H1 (cell line): Measurements from ENCODE around the gene TGIF1. TPM values are rescaled to one million over a fixed set of nuclear protein-coding genes. Genes with fewer than 3 reads are reported as not detected.
A peak's percentile ranks its signal among the peaks of the same experiment; 100 is the strongest.

Source experiments
- CTCF ChIA-PET: fragments of 300-600 bp; sonication (Branson Sonifier 250); formaldehyde crosslinking; loops from one replicate; lab custom pipeline; 2021; ENCODE audit not compliant: partially characterized antibody; lab: Charles Lee
- POLR2A ChIA-PET: fragments of 300-600 bp; sonication (Branson Sonifier 250); formaldehyde crosslinking; loops from one replicate; lab custom pipeline; 2021; ENCODE audit warnings: inconsistent platforms; ENCODE audit not compliant: partially characterized antibody; lab: Charles Lee
- DNase-seq, 2 experiments: peaks; one replicate each; pipeline versions ENCODE4 v3.0.0 to v3.0.0-alpha.2; 2010 to 2022; ENCODE audit warnings: low spot score in 2 of 2, low read depth in 1 of 2, mixed read lengths in 1 of 2
- FAIRE-seq: peaks from 2 replicates; lab custom pipeline; 2011; peaks lifted over from hg19 to GRCh38; lab: Jason Lieb, UNC
- H2AFZ ChIP-seq: 2 replicates; pipeline ENCODE4 v1.8.1; 2012; ENCODE audit warnings: low read length, inconsistent platforms
- H2AK5ac ChIP-seq: 2 replicates; pipeline ENCODE4 v1.6.1; 2013; ENCODE audit warnings: low read depth, low read length
- H2BK120ac ChIP-seq: replicated peaks from 2 replicates; pipeline ENCODE3; 2013; ENCODE audit warnings: low read depth, low read length, inconsistent platforms
- H2BK12ac ChIP-seq: 2 replicates; pipeline ENCODE4 v1.6.1; 2013; ENCODE audit warnings: low read depth, low read length
- H2BK15ac ChIP-seq: 2 replicates; pipeline ENCODE4 v1.6.1; 2013; ENCODE audit warnings: low read length
- H2BK20ac ChIP-seq: 2 replicates; pipeline ENCODE4 v1.6.1; 2013; ENCODE audit warnings: low read length
- H2BK5ac ChIP-seq: 2 replicates; pipeline ENCODE4 v1.6.1; 2013; ENCODE audit warnings: low read depth, low read length
- H3K14ac ChIP-seq: 2 replicates; pipeline ENCODE4 v1.6.1; 2013; ENCODE audit warnings: inconsistent platforms; ENCODE audit not compliant: insufficient read length
- H3K18ac ChIP-seq: 2 replicates; pipeline ENCODE4 v1.6.1; 2013; ENCODE audit warnings: low read length; ENCODE audit errors: extremely low read depth
- H3K23ac ChIP-seq: 2 replicates; pipeline ENCODE4 v1.6.1; 2013; ENCODE audit warnings: inconsistent platforms; ENCODE audit not compliant: insufficient read length
- H3K23me2 ChIP-seq: 2 replicates; pipeline ENCODE4 v1.6.1; 2013; ENCODE audit warnings: low read depth, low read length
- H3K27ac ChIP-seq: 2 replicates; pipeline ENCODE4 v1.6.1; 2011; ENCODE audit warnings: low read depth, low read length, inconsistent platforms
- H3K27me3 ChIP-seq, 4 experiments: replicated peaks in 1 of 4; 1 replicate in 1 of 4; 2 replicates in 3 of 4; pipeline versions ENCODE4 v1.6.1 to v1.8.1; 2011 to 2013; ENCODE audit warnings: low read length in 3 of 4, mild to moderate bottlenecking in 3 of 4, inconsistent platforms in 2 of 4, mixed read lengths in 2 of 4, moderate library complexity in 1 of 4; ENCODE audit not compliant: control insufficient read depth in 3 of 4, insufficient read depth in 3 of 4; ENCODE audit errors: extremely low read depth in 1 of 4
- H3K36me3 ChIP-seq, 4 experiments: 2 replicates each; pipeline versions ENCODE4 v1.6.1 to v1.8.1; 2011 to 2013; ENCODE audit warnings: mild to moderate bottlenecking in 4 of 4, low read length in 3 of 4, moderate library complexity in 2 of 4, control low read depth in 1 of 4, inconsistent platforms in 1 of 4; ENCODE audit not compliant: insufficient read depth in 4 of 4, control insufficient read depth in 2 of 4
- H3K4ac ChIP-seq: replicated peaks from 2 replicates; pipeline ENCODE3; 2013; ENCODE audit warnings: low read length, low read depth, mixed read lengths, inconsistent platforms; ENCODE audit not compliant: insufficient read length
- H3K4me1 ChIP-seq, 4 experiments: replicated peaks in 1 of 4; 1 replicate in 1 of 4; 2 replicates in 3 of 4; pipeline versions ENCODE4 v1.6.1 to v1.8.1; 2011 to 2013; ENCODE audit warnings: low read length in 3 of 4, inconsistent platforms in 2 of 4, mixed read lengths in 1 of 4; ENCODE audit not compliant: insufficient read depth in 4 of 4, control insufficient read depth in 3 of 4
- H3K4me2 ChIP-seq, 2 experiments: 2 replicates each; pipeline versions ENCODE4 v1.6.1 to v1.8.1; 2011 to 2013; ENCODE audit warnings: low read depth in 2 of 2, low read length in 2 of 2, control low read depth in 1 of 2, inconsistent platforms in 1 of 2, mild to moderate bottlenecking in 1 of 2; ENCODE audit not compliant: insufficient read depth in 1 of 2
- H3K4me3 ChIP-seq, 4 experiments: fragments of 200-600, 300-600 bp in 1 of 4; sonication (generic), shearing (Covaris generic), sonication (Bioruptor Twin) in 1 of 4; 2 replicates each; pipeline versions ENCODE4 v1.5.1 to v1.8.1; 2011 to 2016; ENCODE audit warnings: low read length in 4 of 4, low read depth in 3 of 4, control low read depth in 2 of 4, inconsistent platforms in 2 of 4, mild to moderate bottlenecking in 2 of 4, mixed read lengths in 1 of 4, moderate library complexity in 1 of 4; ENCODE audit not compliant: insufficient read depth in 2 of 4; ENCODE audit errors: extremely low read depth in 1 of 4
- H3K56ac ChIP-seq: replicated peaks from 2 replicates; pipeline ENCODE3; 2013; ENCODE audit warnings: low read depth, mild to moderate bottlenecking, mixed read lengths, low read length, inconsistent platforms; ENCODE audit not compliant: insufficient read length
- H3K79me1 ChIP-seq: 2 replicates; pipeline ENCODE4 v1.6.1; 2013; ENCODE audit warnings: low read depth, low read length, control low read depth
- H3K79me2 ChIP-seq, 2 experiments: 2 replicates each; pipeline versions ENCODE4 v1.6.1 to v1.8.1; 2012 to 2013; ENCODE audit warnings: low read length in 2 of 2, mild to moderate bottlenecking in 2 of 2, inconsistent platforms in 1 of 2; ENCODE audit not compliant: insufficient read depth in 2 of 2, control insufficient read depth in 1 of 2
- H3K9ac ChIP-seq, 4 experiments: replicated peaks in 1 of 4; 1 replicate in 1 of 4; 2 replicates in 3 of 4; pipeline versions ENCODE4 v1.6.1 to v1.8.1; 2011 to 2013; ENCODE audit warnings: low read depth in 3 of 4, low read length in 3 of 4, control low read depth in 2 of 4, mild to moderate bottlenecking in 2 of 4, moderate library complexity in 2 of 4, inconsistent platforms in 1 of 4; ENCODE audit errors: extremely low read depth in 1 of 4
- H3K9me3 ChIP-seq, 2 experiments: 2 replicates each; pipeline versions ENCODE4 v1.6.1 to v1.8.1; 2012 to 2013; ENCODE audit warnings: mild to moderate bottlenecking in 2 of 2, moderate library complexity in 2 of 2, control low read depth in 1 of 2, inconsistent platforms in 1 of 2, low read depth in 1 of 2, low read length in 1 of 2, mixed read lengths in 1 of 2; ENCODE audit not compliant: insufficient read depth in 2 of 2
- H4K20me1 ChIP-seq, 2 experiments: replicated peaks in 1 of 2; 2 replicates each; pipeline versions ENCODE3 to v1.8.1; 2011 to 2013; ENCODE audit warnings: inconsistent platforms in 2 of 2, low read length in 2 of 2, mild to moderate bottlenecking in 1 of 2; ENCODE audit not compliant: insufficient read depth in 2 of 2, control insufficient read depth in 1 of 2
- H4K5ac ChIP-seq: 2 replicates; pipeline ENCODE4 v1.6.1; 2013; ENCODE audit warnings: low read length, low read depth, mixed read lengths, inconsistent platforms; ENCODE audit not compliant: insufficient read length
- H4K8ac ChIP-seq: 2 replicates; pipeline ENCODE4 v1.8.0; 2013; ENCODE audit warnings: mild to moderate bottlenecking, moderate library complexity, low read length, inconsistent platforms; ENCODE audit not compliant: insufficient read depth; ENCODE audit errors: extremely low read depth
- H4K91ac ChIP-seq: replicated peaks from 2 replicates; pipeline ENCODE3; 2013; ENCODE audit warnings: low read length, mixed read lengths, inconsistent platforms; ENCODE audit not compliant: insufficient read length
- BCL11A ChIP-seq, 2 experiments: IDR thresholded peaks; one replicate each; pipeline ENCODE4 v1.6.1; 2011; ENCODE audit warnings: low read depth in 2 of 2, low read length in 2 of 2, mild to moderate bottlenecking in 2 of 2
- BRCA1 ChIP-seq: IDR thresholded peaks from 2 replicates; pipeline ENCODE4 v1.6.1; 2012; ENCODE audit warnings: low read depth, low read length, improper control_type of control experiment
- CBX8 ChIP-seq: fragments of 300-800, 300-1000 bp; sonication (generic); IDR thresholded peaks from 2 replicates; pipeline ENCODE4 v1.7.1; 2016; ENCODE audit warnings: low read depth, low read length, borderline replicate concordance
- GTF2F1 ChIP-seq: IDR thresholded peaks from 2 replicates; pipeline ENCODE4 v1.6.1; 2012; ENCODE audit warnings: low read depth, low read length, improper control_type of control experiment, borderline replicate concordance
- JUND ChIP-seq: IDR thresholded peaks from 2 replicates; pipeline ENCODE4 v1.6.1; 2011; ENCODE audit warnings: mild to moderate bottlenecking, improper control_type of control experiment, low read length
- KDM1A ChIP-seq: fragments of 200-600, 300-600 bp; sonication (generic); IDR thresholded peaks from 2 replicates; pipeline ENCODE4 v1.7.1; 2016; ENCODE audit warnings: mild to moderate bottlenecking, low read length, borderline replicate concordance
- RBBP5 ChIP-seq: IDR thresholded peaks from 2 replicates; pipeline ENCODE4 v1.7.1; 2012; ENCODE audit warnings: low read depth, mild to moderate bottlenecking, inconsistent platforms, low read length, moderate library complexity, borderline replicate concordance
- SUZ12 ChIP-seq: fragments of 200-600 bp; sonication (generic); IDR thresholded peaks from 2 replicates; pipeline ENCODE4 v1.6.1; 2012; ENCODE audit warnings: mild to moderate bottlenecking, inconsistent platforms, low read length, moderate library complexity, mixed read lengths
- TAF1 ChIP-seq: IDR thresholded peaks from 2 replicates; pipeline ENCODE4 v1.6.1; 2011; ENCODE audit warnings: mild to moderate bottlenecking, low read depth, low read length
- WGBS, 2 experiments: shearing (Covaris generic) in 1 of 2; methylation state at CpG; one replicate each; pipeline versions ENCODE4 v1.1.6 to v1.1.7; 2013 to 2015; ENCODE audit warnings: low lambda C conversion rate in 2 of 2, mixed read lengths in 2 of 2, inconsistent platforms in 1 of 2, low coverage in 1 of 2, missing lambda C conversion rate in 1 of 2; ENCODE audit not compliant: insufficient replicate concordance in 2 of 2, insufficient coverage in 1 of 2, insufficient read length in 1 of 2; ENCODE audit errors: extremely low coverage in 1 of 2, missing lambda C conversion rate in 1 of 2; 5-methylcytosine and 5-hydroxymethylcytosine counted together
- polyA plus RNA-seq, 7 experiments: library from polyadenylated mRNA; depleted of rRNA in 3 of 7; stranded (reverse) in 5 of 7; unstranded in 2 of 7; fragments of >200 nt in 5 of 7; fragments of 200-250 nt in 2 of 7; gene quantifications; 1 replicate in 5 of 7; 2 replicates in 1 of 7; 4 replicates in 1 of 7; pipeline versions ENCODE4 v1.2.1 to v1.2.3, GENCODE V29; 2011 to 2013; ENCODE audit warnings: missing spikeins in 2 of 7, mixed read lengths in 2 of 7
- total RNA-seq: library from RNA; stranded (reverse); fragmentation: NEBNext Ultra II Directional; extraction: Animal tissue kit (Norgen Biotek cat#: 25700); gene quantifications from 2 replicates; pipeline ENCODE4 v1.2.1, GENCODE V29; 2021
- TF ChIP-seq, protein P1 (sequence below): IDR thresholded peaks from 2 replicates; pipeline ENCODE4 v1.6.1; 2012; ENCODE audit warnings: inconsistent platforms

Gene TGIF1
- total and polyA plus RNA-seq, 2 of the 8 experiments (the other 6 are each of a cell fraction or from before 2014, with no cell fraction given): 256 to 262 TPM

DNA sequence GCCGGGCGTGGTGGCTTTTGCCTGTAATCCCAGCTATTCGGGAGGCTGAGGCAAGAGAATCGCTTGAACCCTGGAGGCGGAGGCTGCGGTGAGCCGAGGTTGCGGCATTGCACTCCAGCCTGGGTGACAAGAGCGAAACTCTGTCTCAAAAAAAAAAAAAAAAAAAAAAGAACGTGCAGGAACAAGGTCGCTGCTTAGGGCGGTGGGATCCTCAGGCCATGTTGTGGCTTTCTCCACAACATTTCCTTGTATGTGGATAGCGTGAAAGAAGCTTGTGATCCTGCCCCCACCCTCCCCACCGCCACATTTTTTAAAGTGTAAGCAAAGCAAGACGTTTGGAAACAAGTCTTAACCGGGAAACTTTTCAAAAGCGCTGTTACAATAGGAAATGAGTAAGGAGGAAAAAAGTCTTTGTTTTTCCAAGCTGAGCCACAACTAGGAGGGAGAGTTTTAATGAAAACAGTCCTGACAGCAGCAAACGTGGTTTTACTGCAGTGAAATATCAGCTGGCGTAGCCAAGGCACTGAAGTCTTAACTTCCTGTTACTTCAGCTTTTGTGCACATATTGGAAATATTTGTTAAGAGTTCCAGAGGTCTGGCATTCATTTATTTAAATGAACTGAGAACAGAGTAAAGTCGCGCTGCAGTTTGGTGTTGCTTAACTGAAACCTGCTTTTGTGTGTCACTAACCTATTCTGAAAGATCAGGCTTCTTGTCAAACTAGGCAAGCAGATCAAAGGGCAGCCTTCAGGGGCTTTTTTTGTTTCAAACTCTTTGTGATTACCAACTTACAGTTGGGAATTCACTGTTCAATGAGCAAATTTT is 3.8 kb downstream of the TGIF1 start:
- no peaks in the 10 kb centered on the region for H3K27me3 ChIP-seq
- CTCF ChIA-PET: interaction anchor here (0.6 to 6.7 kb wide), 27 partner anchors 12 to 318 kb away, joined by 3 to 56 read pairs (median 4); no protein-coding TSS in a partner anchor
- H3K4ac ChIP-seq: no peak overlapping the region
- H4K8ac ChIP-seq: no peak overlapping the region
- H3K9me3 ChIP-seq: no peaks in the 10 kb centered on the region
- H2BK120ac ChIP-seq: peak overlapping the region; percentile 5
- H3K23me2 ChIP-seq: peaks cover 9% of the 10 kb centered on the region
- POLR2A ChIA-PET: interaction anchor here (0.7 to 8.2 kb wide), 14 partner anchors 8 to 170 kb away, joined by 3 to 68 read pairs (median 6); no protein-coding TSS in a partner anchor
- H3K4me2 ChIP-seq: peak overlapping the region; percentile 67 to 95
- peak overlapping the region; percentile 60 for H3K56ac ChIP-seq
- no peak overlapping the region for H3K14ac ChIP-seq
- peak overlapping the region; percentile 96 to 99 (median 98) for H3K4me3 ChIP-seq
- H3K79me1 ChIP-seq: no peaks in the 10 kb centered on the region; the same call in 1 of the 2 replicates
- peaks cover 2 to 11% of the 10 kb centered on the region in 2 experiments for H4K20me1 ChIP-seq
- peaks cover 12 to 48% (median 27%) of the 10 kb centered on the region in 4 experiments for H3K36me3 ChIP-seq
- no peak overlapping the region for H2AFZ ChIP-seq
- peak overlapping the region in 2 of 4 experiments; percentile 77 to 86; a peak in 4 of 7 replicates for H3K9ac ChIP-seq
- H2BK5ac ChIP-seq: peak overlapping the region; percentile 91
- no peak overlapping the region for H3K23ac ChIP-seq
- peak overlapping the region; percentile 91 for H3K18ac ChIP-seq
- no peak overlapping the region for H2BK20ac ChIP-seq
- peaks cover 11 to 22% (median 19%) of the 10 kb centered on the region in 4 experiments; a peak in 6 of 7 replicates for H3K4me1 ChIP-seq
- H3K79me2 ChIP-seq: peaks cover 39 to 97% of the 10 kb centered on the region in 2 experiments
- H4K5ac ChIP-seq: peak overlapping the region; percentile 44
- no peak overlapping the region; the same call in 1 of the 2 replicates for H2BK12ac ChIP-seq
- H4K91ac ChIP-seq: peak overlapping the region; percentile 11
- DNase-seq (no peak), FAIRE-seq (no peak)
- 3% methylated on average over 20 of the region's 21 CpGs; no CpG with 5 or more reads in 1 of the 2 experiments for WGBS, 2 experiments
- H2AK5ac ChIP-seq: 0 out of 2 replicates have a peak overlapping the region, but pooled peaks have one; percentile 26
- no peak overlapping the region for H2BK15ac ChIP-seq
- peak overlapping the region; percentile 72; the same call in 1 of the 2 replicates for H3K27ac ChIP-seq
- no peak for TF ChIP-seq RBBP5
- no peak for TF ChIP-seq TAF1
- no peak for TF ChIP-seq CBX8
- TF ChIP-seq, protein P1, sequence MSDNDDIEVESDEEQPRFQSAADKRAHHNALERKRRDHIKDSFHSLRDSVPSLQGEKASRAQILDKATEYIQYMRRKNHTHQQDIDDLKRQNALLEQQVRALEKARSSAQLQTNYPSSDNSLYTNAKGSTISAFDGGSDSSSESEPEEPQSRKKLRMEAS: peak; percentile 68
- no peak for TF ChIP-seq JUND
- TF ChIP-seq KDM1A: no peak
- TF ChIP-seq BCL11A (IDR thresholded peaks at IDR 0.05; ENCODE audit: low read depth in 2 of 2, low read length in 2 of 2): no peak
- no peak for TF ChIP-seq GTF2F1
- TF ChIP-seq BRCA1: no peak
- no peak for TF ChIP-seq SUZ12
